Peyer's patch (tissue), 4 donors: ENCODE measurements around the gene POLE4.

Source experiments
- CTCF ChIP-seq, 6 experiments: fragments of 450-650 bp in 4 of 6; fragments of 200-600 bp in 2 of 6; sonication (generic) in 1 of 6; IDR thresholded peaks; one replicate each; pipeline ENCODE4 v1.5.1; 2017 to 2019; ENCODE audit warnings: antibody characterized with exemption in 6 of 6, mild to moderate bottlenecking in 3 of 6, moderate library complexity in 1 of 6
- POLR2A ChIP-seq, 2 donors: fragments of 450-650 bp; IDR thresholded peaks; one replicate each; pipeline ENCODE4 v1.5.1; 2017; ENCODE audit warnings: antibody characterized with exemption in 2 of 2, mild to moderate bottlenecking in 2 of 2, moderate library complexity in 2 of 2

- TF ChIP-seq CTCF (IDR thresholded peaks at IDR 0.05) (no peak), POLR2A (IDR thresholded peaks at IDR 0.05) (no peak)
Measured at GRCh38 chr2:74925361-74925786, 33.1 kb upstream of the POLE4 start.
